K562 (cell line): ENCODE results near the gene CNKSR1. TPM values are rescaled to one million over a fixed set of nuclear protein-coding genes. Genes with fewer than 3 reads are reported as not detected.

Experiments used
- ATAC-seq: fragments of 200-7000 bp; cut with Tn5 transposase; 3 replicates; pipeline ENCODE4 v1.9.1; 2020; ENCODE audit warnings: moderate library complexity
- BruUV-seq: library from RNA; stranded (reverse); fragments of 400-500 nt; replicated peaks from 2 replicates; lab custom pipeline; 2021; lab: Mats Ljungman, UMichigan
- CTCF ChIA-PET: fragments of 300-600 bp; formaldehyde crosslinking; extraction: SDS; loops from one replicate; lab custom pipeline; 2021; ENCODE audit warnings: low intra/inter-chr PET ratio; lab: Yijun Ruan, JAX
- POLR2A ChIA-PET: fragments of 300-600, 350-650 bp; sonication (Branson Sonifier 250); formaldehyde crosslinking; extraction: SDS; loops from one replicate; lab custom pipeline; 2021; ENCODE audit warnings: antibody characterized with exemption, inconsistent platforms; lab: Yijun Ruan, JAX
- DNase-seq, 4 experiments: peaks; one replicate each; pipeline versions ENCODE4 v3.0.0 to v3.0.0-alpha.2; 2011 to 2018; ENCODE audit warnings: low spot score in 3 of 4, mixed read lengths in 3 of 4; ENCODE audit errors: extremely low read depth in 1 of 4
- FAIRE-seq: peaks from 2 replicates; lab custom pipeline; 2011; peaks lifted over from hg19 to GRCh38; lab: Jason Lieb, UNC
- H2AFZ ChIP-seq: 2 replicates; pipeline ENCODE4 v1.6.0; 2011; ENCODE audit warnings: low read depth, low read length, control low read depth, inconsistent platforms
- H3K27ac ChIP-seq: fragments of 200-600 bp; 3 replicates; pipeline ENCODE4 v1.8.0; 2011; ENCODE audit warnings: low read depth, mild to moderate bottlenecking, control low read depth, inconsistent platforms, low read length, moderate library complexity, mixed read lengths; ENCODE audit errors: extremely low read depth
- H3K27me3 ChIP-seq, 2 experiments: fragments of 300-600 bp in 1 of 2; 2 replicates in 1 of 2; 3 replicates in 1 of 2; pipeline versions ENCODE4 v1.6.0 to v1.8.0; 2011; ENCODE audit warnings: inconsistent platforms in 2 of 2, low read length in 2 of 2, mild to moderate bottlenecking in 1 of 2, mixed read lengths in 1 of 2, moderate library complexity in 1 of 2; ENCODE audit not compliant: control insufficient read depth in 2 of 2, insufficient read depth in 2 of 2
- H3K36me3 ChIP-seq: fragments of 300-600 bp; 3 replicates; pipeline ENCODE4 v1.8.0; 2011; ENCODE audit warnings: mild to moderate bottlenecking, low read length, inconsistent platforms; ENCODE audit not compliant: control insufficient read depth, insufficient read depth
- H3K4me1 ChIP-seq, 2 experiments: fragments of 200-600 bp in 1 of 2; replicated peaks in 1 of 2; 2 replicates in 1 of 2; 3 replicates in 1 of 2; pipeline versions ENCODE4 v1.5.1 to v1.8.0; 2011; ENCODE audit warnings: inconsistent platforms in 2 of 2, low read length in 2 of 2, mild to moderate bottlenecking in 1 of 2, mixed read lengths in 1 of 2, moderate library complexity in 1 of 2; ENCODE audit not compliant: control insufficient read depth in 2 of 2, insufficient read depth in 2 of 2
- H3K4me2 ChIP-seq: 2 replicates; pipeline ENCODE4 v1.6.1; 2011; ENCODE audit warnings: low read length, control low read depth, inconsistent platforms, mixed read lengths; ENCODE audit not compliant: insufficient read depth
- H3K4me3 ChIP-seq: fragments of 200-600 bp; sonication (generic), shearing (Covaris generic); 2 replicates; pipeline ENCODE4 v1.5.1; 2016; ENCODE audit warnings: control low read depth, inconsistent platforms
- H3K79me2 ChIP-seq: fragments of 200-600 bp; 3 replicates; pipeline ENCODE4 v1.8.0; 2011; ENCODE audit warnings: low read length, inconsistent platforms; ENCODE audit not compliant: control insufficient read depth, insufficient read depth
- H3K9ac ChIP-seq, 2 experiments: 2 replicates each; pipeline versions ENCODE4 v1.6.0 to v1.6.1; 2011; ENCODE audit warnings: low read depth in 2 of 2, low read length in 2 of 2, control low read depth in 1 of 2, inconsistent platforms in 1 of 2, mild to moderate bottlenecking in 1 of 2, mixed read lengths in 1 of 2; ENCODE audit not compliant: insufficient read depth in 1 of 2
- H3K9me1 ChIP-seq: one replicate; pipeline ENCODE4 v1.6.0; 2011; ENCODE audit warnings: inconsistent platforms, mild to moderate bottlenecking, low read length, moderate library complexity; ENCODE audit not compliant: control insufficient read depth, insufficient read depth
- H3K9me3 ChIP-seq: replicated peaks from 2 replicates; pipeline ENCODE4 v1.5.1; 2011; ENCODE audit warnings: low read depth, low read length, inconsistent platforms; ENCODE audit not compliant: control insufficient read depth, insufficient read depth
- H4K20me1 ChIP-seq: replicated peaks from 2 replicates; pipeline ENCODE4 v1.6.1; 2011; ENCODE audit warnings: low read length, inconsistent platforms, mixed read lengths; ENCODE audit not compliant: control insufficient read depth, insufficient read depth
- BRCA1 ChIP-seq, 2 experiments: fragments of 450-650 bp in 1 of 2; sonication (generic) in 1 of 2; formaldehyde crosslinking in 1 of 2; IDR thresholded peaks; 2 replicates each; pipeline versions ENCODE4 v1.5.0 to v1.6.1; 2017 to 2020; ENCODE audit warnings: mild to moderate bottlenecking in 1 of 2, missing genetic modification reagents in 1 of 2
- FOXK2 ChIP-seq, 2 experiments: fragments of 450-650 bp; IDR thresholded peaks in 1 of 2; conservative IDR thresholded peaks in 1 of 2; 2 replicates each; pipeline ENCODE4 v1.6.1; 2016; ENCODE audit warnings: low read depth in 2 of 2, mild to moderate bottlenecking in 1 of 2
- GABPB2 ChIP-seq: fragments of 250-450 bp; sonication (Bioruptor Pico); conservative IDR thresholded peaks from 2 replicates; pipeline ENCODE4 v1.5.1; 2021; ENCODE audit warnings: mild to moderate bottlenecking
- HOXB6 ChIP-seq: fragments of 250-450 bp; sonication (Bioruptor Pico); IDR thresholded peaks from 2 replicates; pipeline ENCODE4 v1.5.1; 2022; ENCODE audit warnings: mild to moderate bottlenecking, borderline replicate concordance
- JUND ChIP-seq, 2 experiments: IDR thresholded peaks; 2 replicates in 1 of 2; 3 replicates in 1 of 2; pipeline ENCODE4 v1.6.1; 2011; ENCODE audit warnings: borderline replicate concordance in 2 of 2, low read depth in 2 of 2, low read length in 2 of 2, improper control_type of control experiment in 1 of 2, missing biosample characterization in 1 of 2, missing genetic modification characterization in 1 of 2, missing genetic modification reagents in 1 of 2
- KDM1A ChIP-seq, 2 experiments: fragments of 450-650 bp; IDR thresholded peaks; 2 replicates each; pipeline ENCODE4 v1.6.1; 2016; ENCODE audit warnings: mild to moderate bottlenecking in 2 of 2
- LARP7 ChIP-seq: fragments of 450-650 bp; IDR thresholded peaks from 2 replicates; pipeline ENCODE4 v1.6.1; 2016
- LEF1 ChIP-seq: fragments of 450-650 bp; IDR thresholded peaks from 2 replicates; pipeline ENCODE4 v1.6.1; 2016; ENCODE audit warnings: mild to moderate bottlenecking
- NCOA4 ChIP-seq: fragments of 450-650 bp; IDR thresholded peaks from 2 replicates; pipeline ENCODE4 v1.6.1; 2018; ENCODE audit warnings: mild to moderate bottlenecking; ENCODE audit not compliant: partially characterized antibody
- POU5F1 ChIP-seq: fragments of 150-350 bp; IDR thresholded peaks from 2 replicates; pipeline ENCODE4 v1.6.1; 2014; ENCODE audit warnings: borderline replicate concordance, low read length, low read depth, mild to moderate bottlenecking; ENCODE audit not compliant: partially characterized antibody
- SAP30 ChIP-seq: fragments of 200-600 bp; sonication (generic); IDR thresholded peaks from 2 replicates; pipeline ENCODE4 v1.6.1; 2012; ENCODE audit warnings: borderline replicate concordance, low read depth, mild to moderate bottlenecking, moderate library complexity, low read length, control low read depth, inconsistent platforms; ENCODE audit not compliant: insufficient read depth, poor library complexity, severe bottlenecking
- SMAD3 ChIP-seq: fragments of 450-650 bp; formaldehyde crosslinking; conservative IDR thresholded peaks from 2 replicates; pipeline ENCODE4 v1.4.0; 2020; ENCODE audit warnings: mild to moderate bottlenecking
- SRSF3 ChIP-seq: fragments of 200-400 bp; formaldehyde crosslinking; IDR thresholded peaks from 2 replicates; pipeline ENCODE4 v1.6.1; 2016; ENCODE audit warnings: mild to moderate bottlenecking, low read length, moderate library complexity; ENCODE audit not compliant: insufficient read depth
- TCF7L2 ChIP-seq: fragments of 150-350 bp; IDR thresholded peaks from 2 replicates; pipeline ENCODE4 v1.6.1; 2016; ENCODE audit warnings: low read depth, mild to moderate bottlenecking, low read length, moderate library complexity
- TEAD1 ChIP-seq, 2 experiments: fragments of 450-650 bp in 1 of 2; sonication (generic) in 1 of 2; formaldehyde crosslinking; IDR thresholded peaks; 2 replicates each; pipeline versions ENCODE4 v1.4.0 to v1.8.0; 2020 to 2022; ENCODE audit warnings: mild to moderate bottlenecking in 2 of 2, missing genetic modification reagents in 1 of 2
- WGBS: fragments of 100-300 bp; shearing (Covaris generic); methylation state at CpG from one replicate; pipeline ENCODE4 v1.1.6; 2016; ENCODE audit warnings: low coverage, mixed read lengths; ENCODE audit not compliant: insufficient coverage; ENCODE audit errors: missing lambda C conversion rate; 5-methylcytosine and 5-hydroxymethylcytosine counted together
- in situ Hi-C: fragments of 300-500 bp; cut with MboI; formaldehyde crosslinking; loops from 4 replicates; pipeline ENCODE4 v1.15.0; 2018; ENCODE audit warnings: inconsistent platforms, mixed read lengths
- intact Hi-C: fragments of 100-400 bp; cut with micrococcal nuclease; formaldehyde crosslinking; loops from 2 replicates; pipeline ENCODE4 v1.14.2; 2022
- polyA plus RNA-seq, 8 experiments: library from polyadenylated mRNA; depleted of rRNA in 4 of 8; stranded (reverse) in 5 of 8; unstranded in 3 of 8; fragments of >200 nt; fragmentation: Nextera tagmentation in 2 of 8; fragmentation: Illumina TruSeq in 1 of 8; extraction: Ambion mirVana in 2 of 8; extraction: Trizol in 1 of 8; gene quantifications; 2 replicates each; pipeline versions ENCODE4 v1.2.1 to v1.2.3, GENCODE V29; 2011 to 2014; ENCODE audit warnings: inconsistent platforms in 1 of 8, missing spikeins in 1 of 8
- total RNA-seq, 7 experiments: library from RNA; depleted of rRNA in 6 of 7; stranded (reverse); fragments of >200 nt in 6 of 7; fragmentation: Illumina TruSeq in 2 of 7; extraction: Trizol in 2 of 7; gene quantifications; 2 replicates each; pipeline versions ENCODE4 v1.2.1 to v1.2.3, GENCODE V29; 2011 to 2021; ENCODE audit warnings: low replicate concordance in 1 of 7
- TF ChIP-seq, protein P1 (sequence below): sonication (generic); formaldehyde crosslinking; IDR thresholded peaks from 2 replicates; pipeline ENCODE4 v1.8.0; 2022; ENCODE audit warnings: mild to moderate bottlenecking, missing genetic modification reagents
- TF ChIP-seq, protein P2 (sequence below): fragments of 450-650 bp; IDR thresholded peaks from 2 replicates; pipeline ENCODE4 v1.6.1; 2016

The CNKSR1 gene
- total and polyA plus RNA-seq, 9 of the 15 experiments (the other 6 are each of a cell fraction or from before 2014, with no cell fraction given), result 0.03 to 2.8 (median 1.1) TPM

- TF ChIP-seq SRSF3 (no peak), GABPB2 (CRISPR knock-in tag) (no peak), BRCA1 (IDR thresholded peaks at IDR 0.05) (no peak), BRCA1 (CRISPR knock-in tag; IDR thresholded peaks at IDR 0.05) (no peak), POU5F1 (no peak), SAP30 (no peak)
- TF ChIP-seq, protein P1, sequence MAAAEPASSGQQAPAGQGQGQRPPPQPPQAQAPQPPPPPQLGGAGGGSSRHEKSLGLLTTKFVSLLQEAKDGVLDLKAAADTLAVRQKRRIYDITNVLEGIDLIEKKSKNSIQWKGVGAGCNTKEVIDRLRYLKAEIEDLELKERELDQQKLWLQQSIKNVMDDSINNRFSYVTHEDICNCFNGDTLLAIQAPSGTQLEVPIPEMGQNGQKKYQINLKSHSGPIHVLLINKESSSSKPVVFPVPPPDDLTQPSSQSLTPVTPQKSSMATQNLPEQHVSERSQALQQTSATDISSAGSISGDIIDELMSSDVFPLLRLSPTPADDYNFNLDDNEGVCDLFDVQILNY (CRISPR knock-in tag), result no peak
- TF ChIP-seq, all 486 proteins: peak for 0
Measured at GRCh38 chr1:26134466-26134865, 42.8 kb upstream of the CNKSR1 start (continued).

- Histone ChIP-seq H2AFZ (peak overlapping the region; percentile 90), H3K4me3 (no peak overlapping the region), H3K27me3 (no peaks in the 10 kb centered on the region), H3K4me1 (peaks cover 14 to 23% of the 10 kb centered on the region in 2 experiments; a peak in 4 of 5 replicates), H3K9ac (peak overlapping the region in 1 of 2 experiments; percentile 49; a peak in 2 of 4 replicates), H3K9me1 (no peaks in the 10 kb centered on the region), H3K27ac (peak overlapping the region; percentile 74), H3K79me2 (no peaks in the 10 kb centered on the region), H3K9me3 (no peaks in the 10 kb centered on the region), H3K4me2 (peak overlapping the region; percentile 49), H3K36me3 (no peaks in the 10 kb centered on the region), H4K20me1 (no peaks in the 10 kb centered on the region)
- FAIRE-seq (peak; percentile 84), ATAC-seq (peak; percentile 80), DNase-seq (peak in 3 of 4 experiments; percentile 46 to 67 (median 55))
- in situ Hi-C loops (no loop called here), intact Hi-C loops (no loop called here)
- ChIA-PET CTCF (no interaction called here), POLR2A (interaction anchor here (0.9 to 9.1 kb wide), 11 partner anchors 9 to 103 kb away, joined by 3 to 237 read pairs (median 4); partner anchors contain the start of gene PDIK1L)
- WGBS, result 17% methylated on average over 3 of the region's 3 CpGs
- BruUV-seq, result no TSS peak
- peak in 1 of 2 experiments; percentile 92; a peak in 2 of 4 replicates for TF ChIP-seq FOXK2 (conservative IDR thresholded peaks at IDR 0.05 in 1 of 2, IDR thresholded peaks at IDR 0.05 in 1 of 2; ENCODE audit: low read depth in 2 of 2)
- TF ChIP-seq, protein P2, sequence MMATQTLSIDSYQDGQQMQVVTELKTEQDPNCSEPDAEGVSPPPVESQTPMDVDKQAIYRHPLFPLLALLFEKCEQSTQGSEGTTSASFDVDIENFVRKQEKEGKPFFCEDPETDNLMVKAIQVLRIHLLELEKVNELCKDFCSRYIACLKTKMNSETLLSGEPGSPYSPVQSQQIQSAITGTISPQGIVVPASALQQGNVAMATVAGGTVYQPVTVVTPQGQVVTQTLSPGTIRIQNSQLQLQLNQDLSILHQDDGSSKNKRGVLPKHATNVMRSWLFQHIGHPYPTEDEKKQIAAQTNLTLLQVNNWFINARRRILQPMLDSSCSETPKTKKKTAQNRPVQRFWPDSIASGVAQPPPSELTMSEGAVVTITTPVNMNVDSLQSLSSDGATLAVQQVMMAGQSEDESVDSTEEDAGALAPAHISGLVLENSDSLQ, result peak; percentile 72
- TF ChIP-seq LARP7, result peak; percentile 76; the same call in 1 of the 2 replicates
- no peak for TF ChIP-seq HOXB6 (CRISPR knock-in tag)
- peak; percentile 71; the same call in 1 of the 2 replicates for TF ChIP-seq TCF7L2
- 0 out of 2 replicates have a peak, but pooled peaks have one; percentile 33 for TF ChIP-seq LEF1
- no peak for TF ChIP-seq NCOA4
- 0 out of 4 replicates have a peak, but pooled peaks of 1 of the 2 experiments have one; percentile 14 for TF ChIP-seq KDM1A (IDR thresholded peaks at IDR 0.05)
- no peak for TF ChIP-seq TEAD1 (CRISPR knock-in tag; IDR thresholded peaks at IDR 0.05)
- no peak for TF ChIP-seq SMAD3 (CRISPR knock-in tag)
- TF ChIP-seq JUND (IDR thresholded peaks at IDR 0.05; ENCODE audit: borderline replicate concordance, low read depth, low read length), result peak; percentile 58
- TF ChIP-seq JUND (tag; IDR thresholded peaks at IDR 0.05; ENCODE audit: borderline replicate concordance, low read depth, low read length), result peak; percentile 39; the same call in 1 of the 3 replicates
Measured at GRCh38 chr1:26138974-26139558, 38.2 kb upstream of the CNKSR1 start.
